Uterus (tissue), 2 donors: ENCODE results near the gene FBN1.

Source experiments
- CTCF ChIP-seq, 4 experiments: fragments of 200-600 bp in 2 of 4; fragments of 450-650 bp in 2 of 4; sonication (generic) in 2 of 4; IDR thresholded peaks; one replicate each; pipeline ENCODE4 v1.5.1; 2016 to 2019; ENCODE audit warnings: antibody characterized with exemption in 4 of 4, mild to moderate bottlenecking in 2 of 4, moderate library complexity in 1 of 4
- POLR2A ChIP-seq, 2 donors: fragments of 450-650 bp; IDR thresholded peaks; one replicate each; pipeline ENCODE4 v1.6.1; 2016; ENCODE audit warnings: antibody characterized with exemption in 2 of 2, mild to moderate bottlenecking in 1 of 2, moderate library complexity in 1 of 2

DNA sequence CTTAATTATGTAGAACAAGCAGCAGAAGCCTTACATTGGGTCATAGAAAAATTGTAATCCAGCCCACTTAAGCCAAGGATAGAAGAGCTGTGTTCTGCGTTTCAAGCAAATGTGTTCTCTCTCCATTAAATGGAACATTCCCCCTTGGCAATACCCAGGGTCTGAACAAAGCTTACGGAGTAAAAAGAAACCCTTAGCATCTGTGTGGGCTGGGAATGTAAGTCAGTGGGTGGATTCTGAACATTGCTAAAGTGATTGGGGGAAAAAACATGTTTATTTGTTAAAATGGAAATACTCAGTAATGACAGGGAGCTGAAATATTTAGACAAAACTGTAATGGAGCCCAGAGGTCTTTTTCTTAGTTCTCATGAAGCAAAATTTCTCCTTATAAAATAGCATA is 166.9 kb downstream of the FBN1 start:
- TF ChIP-seq POLR2A (IDR thresholded peaks at IDR 0.05): no peak
- no peak for TF ChIP-seq CTCF (IDR thresholded peaks at IDR 0.05)
